ENCODE measurements around the gene BANF2.

BANF2 gene

GRCh38 chr20:17690144-17690543 is 9.6 kb upstream of the BANF2 start:
- POLR2A ChIA-PET, result no interaction called here
- TF ChIP-seq TARDBP (IDR thresholded peaks at IDR 0.05) (no peak), CTBP1 (IDR thresholded peaks at IDR 0.05; ENCODE audit: borderline replicate concordance) (no peak), BHLHE40 (IDR thresholded peaks at IDR 0.05; ENCODE audit: borderline replicate concordance) (no peak), ARNT (IDR thresholded peaks at IDR 0.05) (no peak)
- CTCF ChIA-PET, result interaction anchor here (0.5 kb wide), 1 partner anchor 352 kb away, joined by 3 read pairs; no protein-coding TSS in a partner anchor
- DNase-seq (ENCODE audit: extremely low spot score), result no peak

GRCh38 chr20:17691758-17692157 is 8.0 kb upstream of the BANF2 start:
- TF ChIP-seq L3MBTL2 (conservative IDR thresholded peaks at IDR 0.05), result no peak
- no peak for TF ChIP-seq LEF1 (IDR thresholded peaks at IDR 0.05; ENCODE audit: borderline replicate concordance)
- TF ChIP-seq SUZ12 (IDR thresholded peaks at IDR 0.05), result no peak
- TF ChIP-seq NFRKB (IDR thresholded peaks at IDR 0.05), result no peak
- TF ChIP-seq ELF4 (IDR thresholded peaks at IDR 0.05), result no peak
- no peak for TF ChIP-seq FOXM1 (IDR thresholded peaks at IDR 0.05; ENCODE audit: borderline replicate concordance)
- no peak for TF ChIP-seq SP1 (IDR thresholded peaks at IDR 0.05)
- no peak for TF ChIP-seq FOXK2 (IDR thresholded peaks at IDR 0.05)
- no peak for TF ChIP-seq CTBP1 (IDR thresholded peaks at IDR 0.05; ENCODE audit: borderline replicate concordance)
- no peak for TF ChIP-seq PKNOX1 (IDR thresholded peaks at IDR 0.05)
- TF ChIP-seq ZNF384 (IDR thresholded peaks at IDR 0.05), result no peak
- no peak for TF ChIP-seq FOXA1 (IDR thresholded peaks at IDR 0.05)
- TF ChIP-seq ARNT (IDR thresholded peaks at IDR 0.05), result no peak
- no peak for TF ChIP-seq BHLHE40 (IDR thresholded peaks at IDR 0.05; ENCODE audit: borderline replicate concordance)
- DNase-seq (ENCODE audit: extremely low spot score), result no peak
- ChIA-PET POLR2A (interaction anchor here (1.8 kb wide), 1 partner anchor 9 kb away, joined by 8 read pairs; the partner anchor contains the start of gene RRBP1), CTCF (interaction anchor here (0.7 to 1.2 kb wide), 2 partner anchors 9 to 11 kb away, joined by 3 to 4 read pairs; partner anchors contain the start of gene RRBP1)

GRCh38 chr20:17693444-17694001 is 6.2 kb upstream of the BANF2 start:
- ChIA-PET POLR2A (no interaction called here), CTCF (interaction anchor here (1.2 kb wide), 1 partner anchor 11 kb away, joined by 5 read pairs; no protein-coding TSS in a partner anchor)
- TF ChIP-seq L3MBTL2 (conservative IDR thresholded peaks at IDR 0.05), result no peak
- no peak for TF ChIP-seq SUZ12 (IDR thresholded peaks at IDR 0.05)
- no peak for TF ChIP-seq BHLHE40 (IDR thresholded peaks at IDR 0.05; ENCODE audit: borderline replicate concordance)
- no peak for TF ChIP-seq ARNT (IDR thresholded peaks at IDR 0.05)
- TF ChIP-seq CTBP1 (IDR thresholded peaks at IDR 0.05; ENCODE audit: borderline replicate concordance), result no peak
- TF ChIP-seq LEF1 (IDR thresholded peaks at IDR 0.05; ENCODE audit: borderline replicate concordance), result no peak
- no peak for DNase-seq (ENCODE audit: extremely low spot score)

GRCh38 chr20:17694767-17695166 is 5.0 kb upstream of the BANF2 start:
- POLR2A ChIA-PET, result no interaction called here
- TF ChIP-seq NFRKB (IDR thresholded peaks at IDR 0.05), result no peak
- TF ChIP-seq ELF4 (IDR thresholded peaks at IDR 0.05), result no peak
- TF ChIP-seq ARNT (IDR thresholded peaks at IDR 0.05), result no peak
- TF ChIP-seq CTBP1 (IDR thresholded peaks at IDR 0.05; ENCODE audit: borderline replicate concordance), result no peak
- no peak for TF ChIP-seq SUZ12 (IDR thresholded peaks at IDR 0.05)
- no peak for TF ChIP-seq ZNF384 (IDR thresholded peaks at IDR 0.05)
- no peak for TF ChIP-seq FOXA1 (IDR thresholded peaks at IDR 0.05)
- no peak for TF ChIP-seq LEF1 (IDR thresholded peaks at IDR 0.05; ENCODE audit: borderline replicate concordance)
- no peak for TF ChIP-seq BHLHE40 (IDR thresholded peaks at IDR 0.05; ENCODE audit: borderline replicate concordance)
- TF ChIP-seq HDGF (IDR thresholded peaks at IDR 0.05; ENCODE audit: borderline replicate concordance), result no peak
- TF ChIP-seq TARDBP (IDR thresholded peaks at IDR 0.05), result no peak
- TF ChIP-seq L3MBTL2 (conservative IDR thresholded peaks at IDR 0.05), result no peak
- TF ChIP-seq PKNOX1 (IDR thresholded peaks at IDR 0.05), result no peak
- no peak for TF ChIP-seq FOXM1 (IDR thresholded peaks at IDR 0.05; ENCODE audit: borderline replicate concordance)
- no peak for DNase-seq (ENCODE audit: extremely low spot score)
- CTCF ChIA-PET, result no interaction called here

- ChIA-PET POLR2A (no interaction called here), CTCF (no interaction called here)
- DNase-seq (ENCODE audit: extremely low spot score), result no peak
- TF ChIP-seq HDGF (IDR thresholded peaks at IDR 0.05; ENCODE audit: borderline replicate concordance) (no peak), SP1 (IDR thresholded peaks at IDR 0.05) (no peak), ZNF384 (IDR thresholded peaks at IDR 0.05) (no peak), FOXK2 (IDR thresholded peaks at IDR 0.05) (no peak), PKNOX1 (IDR thresholded peaks at IDR 0.05) (no peak), TARDBP (IDR thresholded peaks at IDR 0.05) (no peak), NFRKB (IDR thresholded peaks at IDR 0.05) (no peak), SUZ12 (IDR thresholded peaks at IDR 0.05) (no peak), LEF1 (IDR thresholded peaks at IDR 0.05; ENCODE audit: borderline replicate concordance) (no peak), L3MBTL2 (conservative IDR thresholded peaks at IDR 0.05) (no peak), ELF4 (IDR thresholded peaks at IDR 0.05) (no peak), ARNT (IDR thresholded peaks at IDR 0.05) (no peak), FOXM1 (IDR thresholded peaks at IDR 0.05; ENCODE audit: borderline replicate concordance) (no peak), CTBP1 (IDR thresholded peaks at IDR 0.05; ENCODE audit: borderline replicate concordance) (no peak), FOXA1 (IDR thresholded peaks at IDR 0.05) (no peak), BHLHE40 (IDR thresholded peaks at IDR 0.05; ENCODE audit: borderline replicate concordance) (no peak)
Measured at GRCh38 chr20:17696287-17696686, 3.5 kb upstream of the BANF2 start.

- ChIA-PET CTCF (no interaction called here), POLR2A (no interaction called here)
Measured at GRCh38 chr20:17697171-17697570, 2.6 kb upstream of the BANF2 start.

More at GRCh38 chr20:17697171-17697570, 2.6 kb upstream of the BANF2 start:
- TF ChIP-seq ZNF384 (IDR thresholded peaks at IDR 0.05) (no peak), PKNOX1 (IDR thresholded peaks at IDR 0.05) (no peak), FOXA1 (IDR thresholded peaks at IDR 0.05) (no peak), LEF1 (IDR thresholded peaks at IDR 0.05; ENCODE audit: borderline replicate concordance) (no peak)
- no peak for DNase-seq (ENCODE audit: extremely low spot score)
